ENCODE measurements around the gene THRA.

DNA sequence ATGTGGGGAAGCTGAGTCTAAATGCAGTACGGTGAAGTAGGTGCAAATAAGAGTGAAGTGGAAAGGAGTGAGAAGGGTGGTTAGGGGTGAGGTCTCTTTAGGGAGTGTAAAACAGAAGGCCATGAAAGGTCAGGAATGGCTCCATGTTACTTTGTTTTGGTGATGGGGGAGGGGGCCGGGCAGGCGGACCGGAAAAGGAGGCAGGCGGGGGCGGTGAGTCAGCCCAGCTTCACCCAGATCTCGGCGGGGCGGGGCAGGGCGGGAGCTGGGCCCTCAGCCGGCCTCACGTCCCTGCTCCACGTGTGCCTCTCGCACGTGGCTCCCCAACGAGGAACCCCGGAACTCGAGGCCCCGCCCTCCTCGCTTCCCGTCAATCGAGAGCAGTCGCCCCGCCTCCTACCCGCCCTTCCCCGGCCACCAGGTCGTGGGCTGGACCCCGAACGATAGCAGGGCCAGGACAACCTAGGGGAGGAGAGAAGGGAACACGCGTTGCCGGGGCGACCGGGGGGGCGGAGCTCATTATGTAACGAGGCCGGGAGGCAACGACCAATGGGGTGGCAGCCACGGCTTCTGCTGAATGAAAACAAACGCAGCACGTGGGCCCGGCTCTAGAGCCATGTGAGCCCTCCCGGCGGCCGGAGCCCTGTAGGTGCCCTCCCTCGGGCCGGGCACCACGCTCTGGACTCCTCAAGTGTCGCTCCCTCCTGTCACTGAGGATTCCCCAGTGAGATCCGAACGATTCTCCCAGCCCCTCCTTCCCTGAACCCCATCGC lies 36.3 kb downstream of the THRA start:
- TF ChIP-seq CTCF (conservative IDR thresholded peaks at IDR 0.05) (no peak), ZFX (IDR thresholded peaks at IDR 0.05) (no peak)

Data from C4-2B (cell line).